HepG2 (cell line): ENCODE data around the gene ADI1. TPM values are rescaled to one million over a fixed set of nuclear protein-coding genes. Genes with fewer than 3 reads are reported as not detected.
A peak's percentile ranks its signal among the peaks of the same experiment; 100 is the strongest.

Source experiments
- CENPT ChIP-seq: sonication (generic); formaldehyde crosslinking; IDR thresholded peaks from 2 replicates; pipeline ENCODE4 v1.8.0; 2022; ENCODE audit warnings: low read depth, mild to moderate bottlenecking, moderate library complexity, missing genetic modification reagents
- GPBP1L1 ChIP-seq: sonication (generic); formaldehyde crosslinking; IDR thresholded peaks from 2 replicates; pipeline ENCODE4 v1.5.0; 2020; ENCODE audit warnings: mild to moderate bottlenecking, missing genetic modification reagents
- HNF1B ChIP-seq: sonication (generic); formaldehyde crosslinking; IDR thresholded peaks from 2 replicates; pipeline ENCODE4 v1.5.1; 2020; ENCODE audit warnings: mild to moderate bottlenecking, moderate library complexity, missing genetic modification reagents
- HNF4A ChIP-seq: sonication (generic); formaldehyde crosslinking; IDR thresholded peaks from 2 replicates; pipeline ENCODE4 v1.4.0; 2020; ENCODE audit warnings: missing genetic modification reagents
- NR2F1 ChIP-seq, 2 experiments: fragments of 450-650 bp in 1 of 2; formaldehyde crosslinking in 1 of 2; IDR thresholded peaks; 2 replicates each; pipeline versions ENCODE4 v1.5.0 to v1.6.1; 2016 to 2020; ENCODE audit warnings: mild to moderate bottlenecking in 1 of 2, missing compliant biosample characterization in 1 of 2, missing genetic modification reagents in 1 of 2, moderate library complexity in 1 of 2
- NR3C1 ChIP-seq: sonication (generic); formaldehyde crosslinking; IDR thresholded peaks from 2 replicates; pipeline ENCODE4 v1.4.0; 2020; ENCODE audit warnings: missing genetic modification reagents
- PCBP2 ChIP-seq: fragments of 200-400 bp; formaldehyde crosslinking; optimal IDR thresholded peaks from 2 replicates; pipeline ENCODE3; 2018; ENCODE audit warnings: low read length, low read depth; ENCODE audit not compliant: poor library complexity, severe bottlenecking
- POGK ChIP-seq: sonication (generic); formaldehyde crosslinking; conservative IDR thresholded peaks from 2 replicates; pipeline ENCODE4 v1.8.0; 2022; ENCODE audit warnings: mild to moderate bottlenecking, moderate library complexity, missing genetic modification reagents
- SAFB2 ChIP-seq: sonication (generic); formaldehyde crosslinking; IDR thresholded peaks from 2 replicates; pipeline ENCODE4 v1.5.1; 2020; ENCODE audit warnings: missing genetic modification reagents, low read depth, mild to moderate bottlenecking, borderline replicate concordance
- SIX1 ChIP-seq: sonication (generic); formaldehyde crosslinking; IDR thresholded peaks from 2 replicates; pipeline ENCODE4 v1.4.0; 2020; ENCODE audit warnings: missing genetic modification reagents, borderline replicate concordance
- SNRNP70 ChIP-seq: fragments of 200-400 bp; formaldehyde crosslinking; IDR thresholded peaks from 2 replicates; pipeline ENCODE4 v1.6.1; 2017; ENCODE audit warnings: mild to moderate bottlenecking, low read depth, low read length, moderate library complexity
- TP53 ChIP-seq: sonication (generic); formaldehyde crosslinking; conservative IDR thresholded peaks from 2 replicates; pipeline ENCODE4 v1.4.0; 2020; ENCODE audit warnings: missing genetic modification reagents
- ZBTB3 ChIP-seq: sonication (generic); formaldehyde crosslinking; IDR thresholded peaks from 2 replicates; pipeline ENCODE4 v1.4.0; 2020; ENCODE audit warnings: low read depth, mild to moderate bottlenecking, moderate library complexity, missing genetic modification reagents, borderline replicate concordance
- ZNF260 ChIP-seq: sonication (generic); formaldehyde crosslinking; IDR thresholded peaks from 2 replicates; pipeline ENCODE4 v1.4.0; 2020; ENCODE audit warnings: missing genetic modification reagents, low read depth, mild to moderate bottlenecking, borderline replicate concordance
- ZNF501 ChIP-seq: sonication (generic); formaldehyde crosslinking; IDR thresholded peaks from 2 replicates; pipeline ENCODE4 v1.5.1; 2020; ENCODE audit warnings: mild to moderate bottlenecking, moderate library complexity, missing genetic modification reagents
- ZNF564 ChIP-seq: sonication (generic); formaldehyde crosslinking; IDR thresholded peaks from 2 replicates; pipeline ENCODE4 v1.8.1; 2023; ENCODE audit warnings: mild to moderate bottlenecking, missing genetic modification reagents
- ZSCAN31 ChIP-seq: sonication (generic); formaldehyde crosslinking; IDR thresholded peaks from 2 replicates; pipeline ENCODE4 v1.5.0; 2020; ENCODE audit warnings: low read depth, mild to moderate bottlenecking, missing genetic modification reagents
- polyA plus RNA-seq, 8 experiments: library from polyadenylated mRNA; depleted of rRNA in 3 of 8; stranded (reverse) in 7 of 8; unstranded in 1 of 8; fragments of >200 nt; fragmentation: Illumina TruSeq in 4 of 8; extraction: Trizol in 4 of 8; gene quantifications; 2 replicates each; pipeline versions ENCODE4 v1.2.1 to v1.2.3, GENCODE V29; 2011 to 2016; ENCODE audit warnings: low read depth in 4 of 8, missing spikeins in 1 of 8, mixed read lengths in 1 of 8; ENCODE audit not compliant: insufficient read depth in 1 of 8
- total RNA-seq, 5 experiments: library from RNA; depleted of rRNA; stranded (reverse); fragments of >200 nt; fragmentation: Illumina TruSeq; extraction: Trizol; gene quantifications; 2 replicates each; pipeline ENCODE4 v1.2.3, GENCODE V29; 2016; ENCODE audit warnings: low read depth in 1 of 5
- TF ChIP-seq, protein P1 (sequence below): sonication (generic); formaldehyde crosslinking; IDR thresholded peaks from 2 replicates; pipeline ENCODE4 v1.4.0; 2020; ENCODE audit warnings: mild to moderate bottlenecking, missing genetic modification reagents
- TF ChIP-seq, protein P2 (sequence below): sonication (generic); formaldehyde crosslinking; IDR thresholded peaks from 2 replicates; pipeline ENCODE4 v1.8.1; 2023; ENCODE audit warnings: mild to moderate bottlenecking, missing genetic modification reagents, borderline replicate concordance
- TF ChIP-seq, protein P3 (sequence below): sonication (generic); formaldehyde crosslinking; IDR thresholded peaks from 2 replicates; pipeline ENCODE4 v1.8.0; 2022; ENCODE audit warnings: mild to moderate bottlenecking, missing genetic modification reagents, moderate library complexity

Gene ADI1
- total and polyA plus RNA-seq, 2 of the 13 experiments (the other 11 are each of a cell fraction or from before 2014, with no cell fraction given), result 28.7 to 123 TPM

DNA sequence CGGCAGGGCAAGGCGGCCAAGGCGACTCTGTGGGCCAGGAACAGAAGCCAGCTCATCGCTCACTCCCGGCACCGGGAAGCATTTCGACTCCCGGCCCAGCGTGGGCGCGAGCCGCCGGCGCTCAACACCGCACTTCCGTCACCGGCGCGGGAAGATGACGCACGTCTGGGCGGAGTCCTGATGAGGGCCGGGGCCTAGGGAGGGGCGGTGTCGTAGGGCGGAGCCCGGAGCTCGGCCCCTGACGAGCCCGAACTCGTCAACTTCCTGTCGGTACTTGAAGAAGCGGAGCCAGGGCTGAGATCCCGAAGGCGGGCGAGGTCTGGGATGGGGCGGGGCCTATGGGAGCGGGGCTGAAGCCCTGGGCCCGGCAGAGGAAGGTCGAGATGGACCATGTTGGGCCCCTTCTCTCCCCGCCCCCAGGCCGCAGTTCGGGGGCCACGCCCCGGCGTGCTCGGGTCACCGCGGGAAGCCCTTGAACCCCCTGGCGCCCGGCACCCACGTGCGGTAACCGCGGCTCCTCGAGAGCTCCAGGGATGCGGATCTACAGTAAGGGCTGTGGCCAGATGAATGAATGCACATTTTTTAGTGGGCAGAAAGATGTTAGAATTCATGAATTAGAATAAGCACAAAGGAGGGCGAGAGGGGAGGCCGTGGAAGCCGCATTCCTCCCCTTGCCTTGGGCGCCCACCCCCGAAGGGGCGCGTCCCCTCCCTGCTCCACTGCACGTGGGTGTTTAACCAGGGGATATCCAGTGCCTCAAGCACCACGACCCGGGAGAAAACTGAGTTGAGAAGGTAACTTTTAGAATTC lies 39.1 kb upstream of the ADI1 start, which contains the start of gene RNASEH1 (continued):
- TF ChIP-seq ZNF501 (CRISPR knock-in tag) (peak; percentile 98), ZBTB3 (CRISPR knock-in tag) (peak; percentile 93; the same call in 1 of the 2 replicates), GPBP1L1 (CRISPR knock-in tag) (no peak), SNRNP70 (no peak), SAFB2 (CRISPR knock-in tag) (peak; percentile 96), TP53 (CRISPR knock-in tag) (peak; percentile 72; the same call in 1 of the 2 replicates), PCBP2 (no peak), HNF1B (peak; percentile 93), NR2F1 (CRISPR knock-in tag; IDR thresholded peaks at IDR 0.05) (peak; percentile 81 to 92), NR3C1 (CRISPR knock-in tag) (no peak), CENPT (CRISPR knock-in tag) (peak; percentile 7; the same call in 1 of the 2 replicates), ZSCAN31 (peak; percentile 77; the same call in 1 of the 2 replicates), POGK (CRISPR knock-in tag) (peak; percentile 94), ZNF260 (CRISPR knock-in tag) (no peak), ZNF564 (CRISPR knock-in tag) (peak; percentile 73), SIX1 (CRISPR knock-in tag) (peak; percentile 25), HNF4A (peak; percentile 68)
- TF ChIP-seq, protein P1, sequence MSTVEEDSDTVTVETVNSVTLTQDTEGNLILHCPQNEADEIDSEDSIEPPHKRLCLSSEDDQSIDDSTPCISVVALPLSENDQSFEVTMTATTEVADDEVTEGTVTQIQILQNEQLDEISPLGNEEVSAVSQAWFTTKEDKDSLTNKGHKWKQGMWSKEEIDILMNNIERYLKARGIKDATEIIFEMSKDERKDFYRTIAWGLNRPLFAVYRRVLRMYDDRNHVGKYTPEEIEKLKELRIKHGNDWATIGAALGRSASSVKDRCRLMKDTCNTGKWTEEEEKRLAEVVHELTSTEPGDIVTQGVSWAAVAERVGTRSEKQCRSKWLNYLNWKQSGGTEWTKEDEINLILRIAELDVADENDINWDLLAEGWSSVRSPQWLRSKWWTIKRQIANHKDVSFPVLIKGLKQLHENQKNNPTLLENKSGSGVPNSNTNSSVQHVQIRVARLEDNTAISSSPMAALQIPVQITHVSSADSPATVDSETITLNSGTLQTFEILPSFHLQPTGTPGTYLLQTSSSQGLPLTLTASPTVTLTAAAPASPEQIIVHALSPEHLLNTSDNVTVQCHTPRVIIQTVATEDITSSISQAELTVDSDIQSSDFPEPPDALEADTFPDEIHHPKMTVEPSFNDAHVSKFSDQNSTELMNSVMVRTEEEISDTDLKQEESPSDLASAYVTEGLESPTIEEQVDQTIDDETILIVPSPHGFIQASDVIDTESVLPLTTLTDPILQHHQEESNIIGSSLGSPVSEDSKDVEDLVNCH, result peak; percentile 97
- TF ChIP-seq, protein P2, sequence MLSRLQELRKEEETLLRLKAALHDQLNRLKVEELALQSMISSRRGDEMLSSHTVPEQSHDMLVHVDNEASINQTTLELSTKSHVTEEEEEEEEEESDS (CRISPR knock-in tag), result peak; percentile 89; the same call in 1 of the 2 replicates
- TF ChIP-seq, protein P3, sequence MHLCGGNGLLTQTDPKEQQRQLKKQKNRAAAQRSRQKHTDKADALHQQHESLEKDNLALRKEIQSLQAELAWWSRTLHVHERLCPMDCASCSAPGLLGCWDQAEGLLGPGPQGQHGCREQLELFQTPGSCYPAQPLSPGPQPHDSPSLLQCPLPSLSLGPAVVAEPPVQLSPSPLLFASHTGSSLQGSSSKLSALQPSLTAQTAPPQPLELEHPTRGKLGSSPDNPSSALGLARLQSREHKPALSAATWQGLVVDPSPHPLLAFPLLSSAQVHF, result peak; percentile 96
